CD14-positive monocyte (primary cell): ENCODE measurements around the gene TTC38. TPM values are rescaled to one million over a fixed set of nuclear protein-coding genes. Genes with fewer than 3 reads are reported as not detected.

Source experiments
- DNase-seq, 3 donors: peaks; one replicate each; pipeline ENCODE4 v3.0.0-alpha.2; 2011 to 2022
- H2AFZ ChIP-seq: 2 replicates; pipeline ENCODE4 v1.6.0; 2012; ENCODE audit warnings: mild to moderate bottlenecking, low read depth, low read length, inconsistent platforms; ENCODE audit not compliant: insufficient read depth, poor library complexity, severe bottlenecking
- H3K27ac ChIP-seq, 2 donors: 1 replicate in 1 of 2; 2 replicates in 1 of 2; pipeline ENCODE4 v1.5.1; 2012 to 2013; ENCODE audit warnings: low read length in 2 of 2, control low read depth in 1 of 2, inconsistent platforms in 1 of 2, low read depth in 1 of 2, mild to moderate bottlenecking in 1 of 2
- H3K27me3 ChIP-seq, 2 donors: one replicate each; pipeline versions ENCODE4 v1.6.0 to v1.6.1; 2011 to 2013; ENCODE audit warnings: low read length in 2 of 2; ENCODE audit not compliant: control insufficient read depth in 2 of 2, insufficient read depth in 2 of 2
- H3K36me3 ChIP-seq, 2 donors: replicated peaks in 1 of 2; 1 replicate in 1 of 2; 2 replicates in 1 of 2; pipeline versions ENCODE4 v1.5.1 to v1.6.1; 2012 to 2013; ENCODE audit warnings: low read length in 2 of 2, control low read depth in 1 of 2, inconsistent platforms in 1 of 2, mild to moderate bottlenecking in 1 of 2; ENCODE audit not compliant: insufficient read depth in 2 of 2, control insufficient read depth in 1 of 2
- H3K4me1 ChIP-seq, 2 donors: 1 replicate in 1 of 2; 2 replicates in 1 of 2; pipeline versions ENCODE4 v1.5.1 to v1.6.1; 2012 to 2013; ENCODE audit warnings: low read length in 2 of 2, control low read depth in 1 of 2, inconsistent platforms in 1 of 2, mild to moderate bottlenecking in 1 of 2, moderate library complexity in 1 of 2; ENCODE audit not compliant: insufficient read depth in 2 of 2, control insufficient read depth in 1 of 2
- H3K4me2 ChIP-seq: replicated peaks from 2 replicates; pipeline ENCODE3; 2012; ENCODE audit warnings: low read length, moderate library complexity, mild to moderate bottlenecking; ENCODE audit not compliant: poor library complexity, severe bottlenecking; ENCODE audit errors: extremely low read depth
- H3K4me3 ChIP-seq, 3 experiments: fragments of 200-600 bp in 1 of 3; sonication (generic) in 1 of 3; replicated peaks in 1 of 3; 1 replicate in 2 of 3; 2 replicates in 1 of 3; pipeline ENCODE4 v1.5.1; 2011 to 2013; ENCODE audit warnings: low read length in 3 of 3, mild to moderate bottlenecking in 3 of 3, control low read depth in 2 of 3, low read depth in 2 of 3, inconsistent platforms in 1 of 3, moderate library complexity in 1 of 3
- H3K79me2 ChIP-seq: 2 replicates; pipeline ENCODE4 v1.6.0; 2012; ENCODE audit warnings: mild to moderate bottlenecking, control low read depth, inconsistent platforms, low read length, moderate library complexity; ENCODE audit not compliant: insufficient read depth
- H3K9ac ChIP-seq: 2 replicates; pipeline ENCODE4 v1.6.0; 2017; ENCODE audit warnings: low read length, mild to moderate bottlenecking; ENCODE audit not compliant: insufficient read depth, poor library complexity, severe bottlenecking
- H3K9me3 ChIP-seq, 2 donors: replicated peaks in 1 of 2; 1 replicate in 1 of 2; 2 replicates in 1 of 2; pipeline versions ENCODE4 v1.5.1 to v1.6.1; 2012 to 2013; ENCODE audit warnings: low read length in 2 of 2, control low read depth in 1 of 2; ENCODE audit not compliant: control insufficient read depth in 1 of 2, insufficient read depth in 1 of 2
- H4K20me1 ChIP-seq: 2 replicates; pipeline ENCODE4 v1.6.0; 2012; ENCODE audit warnings: mild to moderate bottlenecking, low read length, control low read depth, moderate library complexity; ENCODE audit not compliant: insufficient read depth
- H3K27ac Mint-ChIP-seq, 7 donors: one replicate each; pipeline ENCODE4 v1.8.0; 2020; ENCODE audit warnings: mild to moderate bottlenecking in 7 of 7, mixed read lengths in 7 of 7, moderate library complexity in 6 of 7, inconsistent platforms in 2 of 7
- H3K27me3 Mint-ChIP-seq, 3 donors: one replicate each; pipeline ENCODE4 v1.8.0; 2021 to 2022; ENCODE audit warnings: low read depth in 3 of 3, mild to moderate bottlenecking in 3 of 3, mixed read lengths in 3 of 3, moderate library complexity in 3 of 3, inconsistent platforms in 1 of 3
- H3K36me3 Mint-ChIP-seq, 2 donors: one replicate each; pipeline ENCODE4 v1.8.0; 2020; ENCODE audit warnings: mixed read lengths in 2 of 2, inconsistent platforms in 1 of 2, mild to moderate bottlenecking in 1 of 2
- H3K4me1 Mint-ChIP-seq: one replicate; pipeline ENCODE4 v1.8.0; 2020; ENCODE audit warnings: mild to moderate bottlenecking, mixed read lengths
- H3K4me3 Mint-ChIP-seq, 2 donors: one replicate each; pipeline ENCODE4 v1.8.0; 2020; ENCODE audit warnings: mild to moderate bottlenecking in 2 of 2, mixed read lengths in 2 of 2, moderate library complexity in 1 of 2
- H3K9me3 Mint-ChIP-seq, 7 donors: one replicate each; pipeline ENCODE4 v1.8.0; 2020 to 2022; ENCODE audit warnings: mixed read lengths in 7 of 7, mild to moderate bottlenecking in 6 of 7, moderate library complexity in 6 of 7, inconsistent platforms in 2 of 7
- CTCF ChIP-seq: fragments of 200-600 bp; IDR thresholded peaks from one replicate; pipeline ENCODE4 v1.8.0; 2022; ENCODE audit warnings: antibody characterized with exemption, mild to moderate bottlenecking
- WGBS: methylation state at CpG from one replicate; pipeline ENCODE4 v1.1.5; 2013; ENCODE audit warnings: missing lambda C conversion rate; ENCODE audit not compliant: insufficient coverage; 5-methylcytosine and 5-hydroxymethylcytosine counted together
- intact Hi-C, 2 donors: fragments of 100-400 bp; cut with micrococcal nuclease; formaldehyde crosslinking; loops; one replicate each; pipeline versions ENCODE4 v1.15.0 to v1.15.1; 2023
- polyA plus RNA-seq, 3 donors: library from polyadenylated mRNA; depleted of rRNA in 1 of 3; unstranded in 2 of 3; stranded (reverse) in 1 of 3; fragments of 300-500 nt in 2 of 3; fragments of >200 nt in 1 of 3; fragmentation: Illumina TruSeq in 2 of 3; gene quantifications; 1 replicate in 2 of 3; 2 replicates in 1 of 3; pipeline ENCODE4 v1.2.3, GENCODE V29; 2012 to 2021

Gene TTC38
- polyA plus RNA-seq, 3 donors: 14.7 to 22.5 (median 17.0) TPM

GRCh38 chr22:46245511-46245910 lies 22.3 kb upstream of the TTC38 start:
- Histone ChIP-seq H4K20me1 (no peaks in the 10 kb centered on the region), H3K27ac (no peak overlapping the region), H3K27me3 (no peaks in the 10 kb centered on the region), H3K9me3 (no peaks in the 10 kb centered on the region), H3K4me3 (no peak overlapping the region), H3K4me2 (no peak overlapping the region), H3K4me1 (peaks cover 20 to 26% of the 10 kb centered on the region in 2 donors), H3K79me2 (peaks cover under 1% of the 10 kb centered on the region), H3K9ac (no peak overlapping the region), H3K36me3 (peaks cover 9 to 24% of the 10 kb centered on the region in 2 donors), H2AFZ (no peak overlapping the region)
- Mint-ChIP-seq H3K36me3 (peaks cover 22 to 23% of the 10 kb centered on the region in 2 donors), H3K9me3 (peaks cover 0 to 3% (median 0%) of the 10 kb centered on the region in 7 donors), H3K27ac (peak overlapping the region in 1 of 7 donors; percentile 74), H3K27me3 (peaks cover 0 to 2% (median 0%) of the 10 kb centered on the region in 3 donors), H3K4me1 (peaks cover 19% of the 10 kb centered on the region), H3K4me3 (no peak overlapping the region)
- intact Hi-C loops: no loop called here
- no peak for DNase-seq
- WGBS: 85% methylated on average over 16 of the region's 16 CpGs
- TF ChIP-seq CTCF: no peak

DNA sequence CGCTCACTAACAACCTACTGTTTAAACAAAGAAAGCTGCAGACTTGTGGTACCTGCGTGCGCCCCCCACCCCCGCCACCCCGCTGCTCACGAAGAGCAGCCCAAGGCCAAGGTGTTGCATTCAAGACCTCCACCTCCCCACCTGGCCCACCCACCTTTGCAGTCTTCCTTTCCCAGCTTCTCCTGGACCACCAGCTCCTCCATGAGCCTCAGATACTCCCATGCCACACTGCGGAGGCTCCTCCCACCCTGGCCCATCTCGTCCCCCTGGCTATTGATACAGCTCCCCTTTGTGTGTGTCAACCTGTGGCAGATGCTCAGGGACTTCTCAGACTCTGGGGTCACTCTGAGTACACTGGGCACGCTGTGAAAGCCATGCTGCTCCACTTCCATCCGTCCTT lies 21.6 kb upstream of the TTC38 start:
- Mint-ChIP-seq H3K4me1 (peaks cover 19% of the 10 kb centered on the region), H3K9me3 (peaks cover 0 to 3% (median 0%) of the 10 kb centered on the region in 7 donors), H3K27me3 (peaks cover 0 to 2% (median 0%) of the 10 kb centered on the region in 3 donors), H3K27ac (no peak overlapping the region), H3K36me3 (peaks cover 22 to 23% of the 10 kb centered on the region in 2 donors), H3K4me3 (no peak overlapping the region)
- Histone ChIP-seq H2AFZ (no peak overlapping the region), H3K4me2 (no peak overlapping the region), H3K79me2 (peaks cover 4% of the 10 kb centered on the region), H3K4me1 (peaks cover 21 to 28% of the 10 kb centered on the region in 2 donors), H3K27me3 (no peaks in the 10 kb centered on the region), H3K4me3 (no peak overlapping the region), H4K20me1 (no peaks in the 10 kb centered on the region), H3K27ac (no peak overlapping the region), H3K9me3 (no peaks in the 10 kb centered on the region), H3K9ac (no peak overlapping the region), H3K36me3 (peaks cover 9 to 24% of the 10 kb centered on the region in 2 donors)
- no peak for DNase-seq
- TF ChIP-seq CTCF: no peak
- intact Hi-C loops: no loop called here
- WGBS: 98% methylated on average over 9 of the region's 10 CpGs
